ENCODE data around the gene PSMD3. TPM values are rescaled to one million over a fixed set of nuclear protein-coding genes. Genes with fewer than 3 reads are reported as not detected.

PSMD3 gene
- total RNA-seq, 1 experiment from 2014 or later: 114 TPM

Other genes with a start within 250 kb of the PSMD3 start
- not detected in 2 replicates for gene GRB7, start 242.9 kb upstream of the PSMD3 start, total RNA-seq (2014; rRNA removed; shearing (Covaris generic))
- gene IKZF3, start 116.5 kb upstream of the PSMD3 start, total RNA-seq (2014; rRNA removed; shearing (Covaris generic)): not detected in 2 replicates
- not detected in 2 replicates for gene ZPBP2, start 112.6 kb upstream of the PSMD3 start, total RNA-seq (2014; rRNA removed; shearing (Covaris generic))
- gene GSDMB, start 62.2 kb upstream of the PSMD3 start, total RNA-seq (2014; rRNA removed; shearing (Covaris generic)): 0.39 and 0.60 TPM in 2 replicates
- gene ORMDL3, start 53.2 kb upstream of the PSMD3 start, total RNA-seq (2014; rRNA removed; shearing (Covaris generic)): 22.1 and 23.8 TPM in 2 replicates
- not detected in 2 replicates for gene LRRC3C, start 53.1 kb upstream of the PSMD3 start, total RNA-seq (2014; rRNA removed; shearing (Covaris generic))
- gene GSDMA, start 17.8 kb upstream of the PSMD3 start, total RNA-seq (2014; rRNA removed; shearing (Covaris generic)): not detected in 2 replicates
- 0.49 TPM in 1 of 2 replicates, not detected in the other for gene CSF3, start 34.6 kb downstream of the PSMD3 start, total RNA-seq (2014; rRNA removed; shearing (Covaris generic))
- 44.9 and 47.8 TPM in 2 replicates for gene MED24, start 73.6 kb downstream of the PSMD3 start, total RNA-seq (2014; rRNA removed; shearing (Covaris generic))
- gene THRA, start 82.2 kb downstream of the PSMD3 start, total RNA-seq (2014; rRNA removed; shearing (Covaris generic)): 16.3 and 20.0 TPM in 2 replicates
- gene NR1D1, start 119.8 kb downstream of the PSMD3 start, total RNA-seq (2014; rRNA removed; shearing (Covaris generic)): 2.3 and 5.5 TPM in 2 replicates
- gene MSL1, start 141.2 kb downstream of the PSMD3 start, total RNA-seq (2014; rRNA removed; shearing (Covaris generic)): 35.5 and 46.5 TPM in 2 replicates
- 23.1 and 37.0 TPM in 2 replicates for gene CASC3, start 159.7 kb downstream of the PSMD3 start, total RNA-seq (2014; rRNA removed; shearing (Covaris generic))
- gene RAPGEFL1, start 196.7 kb downstream of the PSMD3 start, total RNA-seq (2014; rRNA removed; shearing (Covaris generic)): 0.10 and 0.60 TPM in 2 replicates
- 6.1 and 6.3 TPM in 2 replicates for gene WIPF2, start 238.5 kb downstream of the PSMD3 start, total RNA-seq (2014; rRNA removed; shearing (Covaris generic))